ENCODE data around the gene C19orf25. TPM values are rescaled to one million over a fixed set of nuclear protein-coding genes. Genes with fewer than 3 reads are reported as not detected.
A peak's percentile ranks its signal among the peaks of the same experiment; 100 is the strongest.

Gene C19orf25
- total RNA-seq, 1 experiment from 2014 or later: 35.0 TPM

DNA sequence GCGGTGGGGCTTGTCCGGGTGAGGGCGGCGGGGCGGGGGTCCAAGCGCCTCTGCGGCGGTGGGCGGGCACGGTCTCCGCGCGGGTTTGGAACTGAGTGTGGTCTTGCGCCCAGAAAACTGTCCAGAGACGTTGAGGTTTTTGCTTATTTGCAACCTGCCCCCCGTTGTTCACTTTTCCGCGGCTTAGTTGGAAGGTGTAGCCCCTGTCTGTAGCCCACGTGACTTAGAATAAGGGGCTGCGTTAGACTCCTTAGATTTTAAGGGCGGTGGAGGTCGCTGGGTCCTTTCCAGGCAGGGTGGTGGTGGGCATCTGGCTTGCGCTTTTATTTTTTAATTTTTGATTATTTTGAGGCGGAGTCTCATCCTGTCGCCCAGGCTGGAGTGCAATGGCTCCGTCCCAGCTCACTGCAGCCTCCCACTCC is 40.1 kb downstream of the C19orf25 start:
- Histone ChIP-seq H3K9me3 (ENCODE audit: low read depth, low read length, poor library complexity, severe bottlenecking) (no peaks in the 10 kb centered on the region), H3K27me3 (replicated peaks; ENCODE audit: insufficient read depth, low read depth, low read length, poor library complexity) (no peaks in the 10 kb centered on the region), H3K36me3 (ENCODE audit: insufficient read depth, low read length, poor library complexity, severe bottlenecking) (peaks cover 52% of the 10 kb centered on the region), H3K27ac (ENCODE audit: low read depth, low read length, poor library complexity, severe bottlenecking) (peak overlapping the region; percentile 94), H3K4me1 (ENCODE audit: insufficient read depth, low read length, poor library complexity, severe bottlenecking) (peaks cover 19% of the 10 kb centered on the region), H3K4me3 (ENCODE audit: low read depth, low read length, poor library complexity, severe bottlenecking) (peak overlapping the region; percentile 85)
- no peak for TF ChIP-seq EZH2 (IDR thresholded peaks at IDR 0.05; ENCODE audit: borderline replicate concordance, low read depth, low read length, poor library complexity, severe bottlenecking)
- TF ChIP-seq, protein P1, sequence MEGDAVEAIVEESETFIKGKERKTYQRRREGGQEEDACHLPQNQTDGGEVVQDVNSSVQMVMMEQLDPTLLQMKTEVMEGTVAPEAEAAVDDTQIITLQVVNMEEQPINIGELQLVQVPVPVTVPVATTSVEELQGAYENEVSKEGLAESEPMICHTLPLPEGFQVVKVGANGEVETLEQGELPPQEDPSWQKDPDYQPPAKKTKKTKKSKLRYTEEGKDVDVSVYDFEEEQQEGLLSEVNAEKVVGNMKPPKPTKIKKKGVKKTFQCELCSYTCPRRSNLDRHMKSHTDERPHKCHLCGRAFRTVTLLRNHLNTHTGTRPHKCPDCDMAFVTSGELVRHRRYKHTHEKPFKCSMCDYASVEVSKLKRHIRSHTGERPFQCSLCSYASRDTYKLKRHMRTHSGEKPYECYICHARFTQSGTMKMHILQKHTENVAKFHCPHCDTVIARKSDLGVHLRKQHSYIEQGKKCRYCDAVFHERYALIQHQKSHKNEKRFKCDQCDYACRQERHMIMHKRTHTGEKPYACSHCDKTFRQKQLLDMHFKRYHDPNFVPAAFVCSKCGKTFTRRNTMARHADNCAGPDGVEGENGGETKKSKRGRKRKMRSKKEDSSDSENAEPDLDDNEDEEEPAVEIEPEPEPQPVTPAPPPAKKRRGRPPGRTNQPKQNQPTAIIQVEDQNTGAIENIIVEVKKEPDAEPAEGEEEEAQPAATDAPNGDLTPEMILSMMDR (conservative IDR thresholded peaks at IDR 0.05; ENCODE audit: low read depth, low read length): no peak
- ChIA-PET CTCF (no interaction called here), POLR2A (ENCODE audit: low non-redundant PET) (no interaction called here)
- intact Hi-C loops (cut with micrococcal nuclease; ENCODE audit: unreplicated experiment): no loop called here
- BruUV-seq (replicated peaks): no TSS peak
- no peak for DNase-seq (ENCODE audit: low spot score)

DNA sequence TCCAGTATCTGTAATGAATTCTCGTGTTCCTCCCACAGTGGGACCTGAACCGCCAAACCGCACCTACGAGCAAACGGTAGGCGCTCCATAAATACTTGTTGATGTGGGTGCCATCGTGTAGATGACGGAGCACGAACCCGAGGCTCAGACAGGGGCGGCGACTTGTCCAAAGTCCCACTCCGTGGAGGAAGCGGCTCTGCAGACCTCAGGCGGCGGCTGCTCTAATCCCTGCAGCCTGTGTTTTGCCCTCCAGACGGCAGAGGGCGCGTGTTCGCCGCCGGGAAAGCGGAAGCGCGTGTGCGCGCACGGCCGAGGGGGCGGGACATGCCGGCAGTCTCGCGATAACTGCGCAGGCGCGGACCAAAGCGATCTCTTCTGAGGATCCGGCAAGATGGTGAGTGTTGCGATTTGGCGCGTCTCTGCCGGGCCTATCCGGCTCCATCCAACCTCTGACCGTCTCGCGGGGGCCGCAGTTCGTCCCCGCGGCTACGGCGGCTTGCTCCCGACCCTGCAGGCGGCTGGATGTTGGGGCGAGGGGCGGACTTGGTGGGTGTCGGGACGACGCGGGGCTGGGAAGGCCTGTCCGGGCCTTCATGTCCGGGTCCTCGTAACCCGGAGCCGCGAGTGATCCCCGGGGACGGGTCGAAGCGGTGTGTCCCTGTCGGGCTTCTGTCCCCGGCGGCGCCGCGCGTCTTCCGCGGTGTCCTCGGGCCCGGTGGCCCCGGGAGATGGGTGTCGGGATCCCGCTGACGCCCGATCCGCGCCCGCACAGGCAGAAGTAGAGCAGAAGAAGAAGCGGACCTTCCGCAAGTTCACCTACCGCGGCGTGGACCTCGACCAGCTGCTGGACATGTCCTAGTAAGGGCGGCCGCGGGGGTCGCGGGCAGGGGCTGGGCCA is 40.7 kb downstream of the C19orf25 start, which contains the start of gene RPS15:
RPS15 (plus strand) TSS at position 362 of the 898 bp plus-strand sequence; CDS start at position 392, 30 bp downstream.
- Histone ChIP-seq H3K4me1 (ENCODE audit: insufficient read depth, low read length, poor library complexity, severe bottlenecking) (peaks cover 15% of the 10 kb centered on the region), H3K27me3 (replicated peaks; ENCODE audit: insufficient read depth, low read depth, low read length, poor library complexity) (no peaks in the 10 kb centered on the region), H3K27ac (ENCODE audit: low read depth, low read length, poor library complexity, severe bottlenecking) (peak within 1 kb of the TSS; percentile 94), H3K36me3 (ENCODE audit: insufficient read depth, low read length, poor library complexity, severe bottlenecking) (peaks cover 57% of the 10 kb centered on the region), H3K9me3 (ENCODE audit: low read depth, low read length, poor library complexity, severe bottlenecking) (no peaks in the 10 kb centered on the region), H3K4me3 (ENCODE audit: low read depth, low read length, poor library complexity, severe bottlenecking) (peak within 1 kb of the TSS; percentile 85)
- CTCF ChIA-PET: interaction anchor here (0.7 kb wide), 1 partner anchor 9 kb away, joined by 3 read pairs; no protein-coding TSS in a partner anchor
- POLR2A ChIA-PET (ENCODE audit: low non-redundant PET): interaction anchor here (1.0 kb wide), 1 partner anchor 20 kb away, joined by 4 read pairs; no protein-coding TSS in a partner anchor
- TF ChIP-seq, protein P1 (conservative IDR thresholded peaks at IDR 0.05; ENCODE audit: low read depth, low read length): peak; percentile 97
- TF ChIP-seq EZH2 (IDR thresholded peaks at IDR 0.05; ENCODE audit: borderline replicate concordance, low read depth, low read length, poor library complexity, severe bottlenecking): no peak
- peak; percentile 96 for DNase-seq (ENCODE audit: low spot score)
- TSS peak; percentile 67 for BruUV-seq (replicated peaks)
- intact Hi-C loops (cut with micrococcal nuclease; ENCODE audit: unreplicated experiment): no loop called here

DNA sequence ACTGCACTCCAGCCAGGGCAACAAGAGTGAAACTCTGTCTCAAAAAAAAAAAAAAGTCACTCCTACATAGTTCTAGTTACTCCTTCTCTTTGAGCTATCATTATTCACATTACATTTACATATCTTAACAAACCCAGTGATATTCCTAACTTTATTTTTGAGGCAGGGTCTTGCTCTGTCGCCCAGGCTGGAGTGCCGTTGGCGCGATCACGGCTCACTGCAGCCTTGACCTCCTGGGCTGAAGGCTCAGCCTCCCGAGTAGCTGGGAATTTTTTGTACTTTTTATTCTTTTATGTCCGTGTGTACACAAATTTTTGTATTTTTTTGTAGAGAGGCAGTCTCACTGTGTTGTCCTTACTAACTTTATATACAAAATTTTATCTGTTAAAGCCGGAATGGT is 41.4 kb downstream of the C19orf25 start:
- Histone ChIP-seq H3K4me3 (ENCODE audit: low read depth, low read length, poor library complexity, severe bottlenecking) (peak overlapping the region; percentile 85), H3K36me3 (ENCODE audit: insufficient read depth, low read length, poor library complexity, severe bottlenecking) (peaks cover 61% of the 10 kb centered on the region), H3K4me1 (ENCODE audit: insufficient read depth, low read length, poor library complexity, severe bottlenecking) (peaks cover 15% of the 10 kb centered on the region), H3K27me3 (replicated peaks; ENCODE audit: insufficient read depth, low read depth, low read length, poor library complexity) (no peaks in the 10 kb centered on the region), H3K27ac (ENCODE audit: low read depth, low read length, poor library complexity, severe bottlenecking) (peak overlapping the region; percentile 94), H3K9me3 (ENCODE audit: low read depth, low read length, poor library complexity, severe bottlenecking) (no peaks in the 10 kb centered on the region)
- no peak for TF ChIP-seq EZH2 (IDR thresholded peaks at IDR 0.05; ENCODE audit: borderline replicate concordance, low read depth, low read length, poor library complexity, severe bottlenecking)
- TF ChIP-seq, protein P1 (conservative IDR thresholded peaks at IDR 0.05; ENCODE audit: low read depth, low read length): no peak
- ChIA-PET POLR2A (ENCODE audit: low non-redundant PET) (interaction anchor here (1.0 kb wide), 1 partner anchor 19 kb away, joined by 4 read pairs; no protein-coding TSS in a partner anchor), CTCF (interaction anchor here (0.7 kb wide), 1 partner anchor 10 kb away, joined by 3 read pairs; no protein-coding TSS in a partner anchor)
- no TSS peak for BruUV-seq (replicated peaks)
- intact Hi-C loops (cut with micrococcal nuclease; ENCODE audit: unreplicated experiment): no loop called here
- DNase-seq (ENCODE audit: low spot score): no peak
